ENCODE data around the gene SPPL2A. TPM values are rescaled to one million over a fixed set of nuclear protein-coding genes. Genes with fewer than 3 reads are reported as not detected.

SPPL2A gene
- total and polyA plus RNA-seq, 9 of the 15 experiments (the other 6 are each of a cell fraction or from before 2014, with no cell fraction given): 9.8 to 66.1 (median 38.0) TPM

DNA sequence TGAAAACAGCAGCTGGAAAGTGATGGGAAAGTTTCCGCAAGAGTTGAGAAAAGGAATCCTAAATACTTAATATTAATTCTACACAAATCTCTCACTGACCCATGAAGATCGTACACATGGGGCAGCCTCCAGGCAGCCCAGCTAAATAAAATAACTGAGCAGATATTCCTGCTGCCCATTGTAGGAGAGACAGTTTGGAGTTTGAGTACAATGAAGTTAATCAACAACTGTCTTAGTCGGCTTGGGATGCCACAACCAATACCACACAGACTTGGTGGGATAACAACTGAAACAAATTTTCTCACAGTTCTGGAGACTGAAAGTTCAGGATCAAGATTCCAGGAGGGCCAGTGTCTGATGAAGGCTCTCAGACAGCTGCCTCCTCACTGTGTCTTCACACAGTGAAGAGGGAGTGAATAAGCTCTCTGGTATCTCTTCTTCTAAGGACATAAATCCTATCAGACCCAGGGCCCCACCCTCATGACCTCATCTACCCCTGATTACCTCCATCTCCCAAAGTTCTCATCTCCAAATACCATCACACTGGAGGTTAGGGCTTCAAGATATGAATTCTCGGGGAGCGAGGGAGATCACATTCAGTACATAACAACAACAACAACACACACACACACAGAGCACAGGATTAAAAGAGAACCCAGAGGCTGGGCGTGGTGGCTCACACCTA, 88.6 kb downstream of the SPPL2A start (continued):
- TF ChIP-seq CHD7 (IDR thresholded peaks at IDR 0.05; ENCODE audit: low read depth, low read length) (no peak), NR2C1 (IDR thresholded peaks at IDR 0.05) (no peak), NR2C1 (tag; IDR thresholded peaks at IDR 0.05) (peak; percentile 49; the same call in 1 of the 2 replicates), KAT7 (CRISPR knock-in tag; IDR thresholded peaks at IDR 0.05; ENCODE audit: borderline replicate concordance) (no peak), PBX2 (CRISPR knock-in tag; IDR thresholded peaks at IDR 0.05; ENCODE audit: low read depth) (no peak), PBX2 (tag; conservative IDR thresholded peaks at IDR 0.05; ENCODE audit: low read depth) (peak; percentile 88), JUN (IDR thresholded peaks at IDR 0.05; ENCODE audit: borderline replicate concordance, low read depth, low read length) (peak; percentile 81), JUN (CRISPR knock-in tag; IDR thresholded peaks at IDR 0.05; ENCODE audit: borderline replicate concordance) (no peak), ZEB2 (IDR thresholded peaks at IDR 0.05) (0 out of 2 replicates have a peak, but pooled peaks have one; percentile 66), CBFA2T3 (IDR thresholded peaks at IDR 0.05) (peak; percentile 17; the same call in 1 of the 2 replicates), ZNF408 (CRISPR knock-in tag; IDR thresholded peaks at IDR 0.05; ENCODE audit: low read depth) (no peak)
